K562 (cell line): ENCODE measurements around the gene ECI1. TPM values are rescaled to one million over a fixed set of nuclear protein-coding genes. Genes with fewer than 3 reads are reported as not detected.

ENCODE experiments used
- PCBP1 ChIP-seq: fragments of 200-400 bp; formaldehyde crosslinking; IDR thresholded peaks from 2 replicates; pipeline ENCODE4 v1.6.1; 2018; ENCODE audit warnings: mild to moderate bottlenecking, low read depth, low read length; ENCODE audit not compliant: poor library complexity, severe bottlenecking
- PYGO2 ChIP-seq: fragments of 450-650 bp; IDR thresholded peaks from 2 replicates; pipeline ENCODE4 v1.6.1; 2016; ENCODE audit warnings: mild to moderate bottlenecking, missing genetic modification characterization, moderate library complexity, missing compliant biosample characterization
- SAFB2 ChIP-seq: fragments of 200-400 bp; formaldehyde crosslinking; IDR thresholded peaks from 2 replicates; pipeline ENCODE4 v1.6.1; 2018; ENCODE audit warnings: borderline replicate concordance, low read length, low read depth, moderate library complexity; ENCODE audit not compliant: severe bottlenecking
- SIN3B ChIP-seq: fragments of 450-650 bp; IDR thresholded peaks from 2 replicates; pipeline ENCODE4 v1.6.1; 2017; ENCODE audit warnings: low read depth, mild to moderate bottlenecking, moderate library complexity
- ZNF347 ChIP-seq: fragments of 450-650 bp; formaldehyde crosslinking; IDR thresholded peaks from 2 replicates; pipeline ENCODE4 v1.4.0; 2020; ENCODE audit warnings: low read depth, mild to moderate bottlenecking, moderate library complexity
- polyA plus RNA-seq, 8 experiments: library from polyadenylated mRNA; depleted of rRNA in 4 of 8; stranded (reverse) in 5 of 8; unstranded in 3 of 8; fragments of >200 nt; fragmentation: Nextera tagmentation in 2 of 8; fragmentation: Illumina TruSeq in 1 of 8; extraction: Ambion mirVana in 2 of 8; extraction: Trizol in 1 of 8; gene quantifications; 2 replicates each; pipeline versions ENCODE4 v1.2.1 to v1.2.3, GENCODE V29; 2011 to 2014; ENCODE audit warnings: inconsistent platforms in 1 of 8, missing spikeins in 1 of 8
- total RNA-seq, 7 experiments: library from RNA; depleted of rRNA in 6 of 7; stranded (reverse); fragments of >200 nt in 6 of 7; fragmentation: Illumina TruSeq in 2 of 7; extraction: Trizol in 2 of 7; gene quantifications; 2 replicates each; pipeline versions ENCODE4 v1.2.1 to v1.2.3, GENCODE V29; 2011 to 2021; ENCODE audit warnings: low replicate concordance in 1 of 7
- TF ChIP-seq, protein P1 (sequence below): sonication (generic); formaldehyde crosslinking; IDR thresholded peaks from 2 replicates; pipeline ENCODE4 v1.8.1; 2023; ENCODE audit warnings: missing genetic modification reagents, mild to moderate bottlenecking, borderline replicate concordance
- TF ChIP-seq, protein P2 (sequence below), 2 experiments: fragments of 450-650 bp in 1 of 2; IDR thresholded peaks; 2 replicates each; pipeline ENCODE4 v1.6.1; 2011 to 2017; ENCODE audit warnings: low read depth in 2 of 2, antibody characterized with exemption in 1 of 2, borderline replicate concordance in 1 of 2, low read length in 1 of 2, mild to moderate bottlenecking in 1 of 2, mixed read lengths in 1 of 2; ENCODE audit not compliant: control insufficient read depth in 1 of 2

Gene ECI1
- total and polyA plus RNA-seq, 9 of the 15 experiments (the other 6 are each of a cell fraction or from before 2014, with no cell fraction given) = 4.7 to 189 (median 54.0) TPM

DNA sequence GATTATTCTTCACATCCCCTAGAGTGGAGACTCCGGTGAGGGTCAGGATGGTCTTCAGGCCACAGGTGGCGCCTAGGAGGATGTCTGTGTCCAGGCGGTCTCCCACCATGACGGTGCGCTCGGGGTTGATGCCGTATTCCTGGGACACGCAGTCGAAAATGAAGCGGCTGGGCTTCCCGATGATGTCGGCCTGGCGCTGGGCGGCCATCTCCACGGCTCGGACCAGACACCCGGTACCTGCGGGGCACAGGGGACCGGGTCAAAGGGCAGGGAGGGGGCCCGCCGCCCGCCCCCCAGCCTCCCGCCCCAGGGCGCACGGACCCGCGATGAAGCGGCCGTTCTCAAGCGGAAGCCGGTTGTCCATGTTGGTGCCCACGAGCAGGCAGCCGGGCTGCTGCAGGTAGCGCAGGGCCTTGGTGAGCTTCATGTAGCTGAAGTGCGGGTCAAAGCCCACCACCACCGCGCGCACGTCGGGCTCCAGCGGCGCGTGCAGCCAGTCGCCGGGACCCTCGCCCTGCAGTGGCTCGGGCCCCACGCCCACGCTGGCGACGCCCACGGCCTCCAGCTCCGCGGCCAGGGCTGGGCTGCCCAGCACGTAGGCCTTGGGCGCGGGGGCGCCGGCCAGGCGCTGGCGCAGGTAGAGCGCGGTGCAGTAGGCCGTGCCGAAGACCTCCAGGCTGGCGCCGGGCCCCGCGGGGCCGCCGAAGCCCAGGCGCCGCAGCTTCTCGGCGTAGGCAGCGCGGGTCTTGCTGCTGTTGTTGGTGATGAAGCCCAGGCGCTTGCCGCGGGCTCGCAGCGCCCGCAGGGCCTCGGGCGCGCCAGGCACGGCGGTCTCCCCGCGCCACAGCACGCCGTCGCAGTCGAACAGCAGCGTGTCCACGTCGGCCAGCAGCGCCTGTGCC lies 37.3 kb downstream of the ECI1 start (continued):
- TF ChIP-seq, protein P1, sequence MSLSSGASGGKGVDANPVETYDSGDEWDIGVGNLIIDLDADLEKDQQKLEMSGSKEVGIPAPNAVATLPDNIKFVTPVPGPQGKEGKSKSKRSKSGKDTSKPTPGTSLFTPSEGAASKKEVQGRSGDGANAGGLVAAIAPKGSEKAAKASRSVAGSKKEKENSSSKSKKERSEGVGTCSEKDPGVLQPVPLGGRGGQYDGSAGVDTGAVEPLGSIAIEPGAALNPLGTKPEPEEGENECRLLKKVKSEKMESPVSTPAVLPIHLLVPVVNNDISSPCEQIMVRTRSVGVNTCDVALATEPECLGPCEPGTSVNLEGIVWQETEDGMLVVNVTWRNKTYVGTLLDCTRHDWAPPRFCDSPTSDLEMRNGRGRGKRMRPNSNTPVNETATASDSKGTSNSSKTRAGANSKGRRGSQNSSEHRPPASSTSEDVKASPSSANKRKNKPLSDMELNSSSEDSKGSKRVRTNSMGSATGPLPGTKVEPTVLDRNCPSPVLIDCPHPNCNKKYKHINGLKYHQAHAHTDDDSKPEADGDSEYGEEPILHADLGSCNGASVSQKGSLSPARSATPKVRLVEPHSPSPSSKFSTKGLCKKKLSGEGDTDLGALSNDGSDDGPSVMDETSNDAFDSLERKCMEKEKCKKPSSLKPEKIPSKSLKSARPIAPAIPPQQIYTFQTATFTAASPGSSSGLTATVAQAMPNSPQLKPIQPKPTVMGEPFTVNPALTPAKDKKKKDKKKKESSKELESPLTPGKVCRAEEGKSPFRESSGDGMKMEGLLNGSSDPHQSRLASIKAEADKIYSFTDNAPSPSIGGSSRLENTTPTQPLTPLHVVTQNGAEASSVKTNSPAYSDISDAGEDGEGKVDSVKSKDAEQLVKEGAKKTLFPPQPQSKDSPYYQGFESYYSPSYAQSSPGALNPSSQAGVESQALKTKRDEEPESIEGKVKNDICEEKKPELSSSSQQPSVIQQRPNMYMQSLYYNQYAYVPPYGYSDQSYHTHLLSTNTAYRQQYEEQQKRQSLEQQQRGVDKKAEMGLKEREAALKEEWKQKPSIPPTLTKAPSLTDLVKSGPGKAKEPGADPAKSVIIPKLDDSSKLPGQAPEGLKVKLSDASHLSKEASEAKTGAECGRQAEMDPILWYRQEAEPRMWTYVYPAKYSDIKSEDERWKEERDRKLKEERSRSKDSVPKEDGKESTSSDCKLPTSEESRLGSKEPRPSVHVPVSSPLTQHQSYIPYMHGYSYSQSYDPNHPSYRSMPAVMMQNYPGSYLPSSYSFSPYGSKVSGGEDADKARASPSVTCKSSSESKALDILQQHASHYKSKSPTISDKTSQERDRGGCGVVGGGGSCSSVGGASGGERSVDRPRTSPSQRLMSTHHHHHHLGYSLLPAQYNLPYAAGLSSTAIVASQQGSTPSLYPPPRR (CRISPR knock-in tag) = 0 out of 2 replicates have a peak, but pooled peaks have one; percentile 61
- TF ChIP-seq, protein P2, sequence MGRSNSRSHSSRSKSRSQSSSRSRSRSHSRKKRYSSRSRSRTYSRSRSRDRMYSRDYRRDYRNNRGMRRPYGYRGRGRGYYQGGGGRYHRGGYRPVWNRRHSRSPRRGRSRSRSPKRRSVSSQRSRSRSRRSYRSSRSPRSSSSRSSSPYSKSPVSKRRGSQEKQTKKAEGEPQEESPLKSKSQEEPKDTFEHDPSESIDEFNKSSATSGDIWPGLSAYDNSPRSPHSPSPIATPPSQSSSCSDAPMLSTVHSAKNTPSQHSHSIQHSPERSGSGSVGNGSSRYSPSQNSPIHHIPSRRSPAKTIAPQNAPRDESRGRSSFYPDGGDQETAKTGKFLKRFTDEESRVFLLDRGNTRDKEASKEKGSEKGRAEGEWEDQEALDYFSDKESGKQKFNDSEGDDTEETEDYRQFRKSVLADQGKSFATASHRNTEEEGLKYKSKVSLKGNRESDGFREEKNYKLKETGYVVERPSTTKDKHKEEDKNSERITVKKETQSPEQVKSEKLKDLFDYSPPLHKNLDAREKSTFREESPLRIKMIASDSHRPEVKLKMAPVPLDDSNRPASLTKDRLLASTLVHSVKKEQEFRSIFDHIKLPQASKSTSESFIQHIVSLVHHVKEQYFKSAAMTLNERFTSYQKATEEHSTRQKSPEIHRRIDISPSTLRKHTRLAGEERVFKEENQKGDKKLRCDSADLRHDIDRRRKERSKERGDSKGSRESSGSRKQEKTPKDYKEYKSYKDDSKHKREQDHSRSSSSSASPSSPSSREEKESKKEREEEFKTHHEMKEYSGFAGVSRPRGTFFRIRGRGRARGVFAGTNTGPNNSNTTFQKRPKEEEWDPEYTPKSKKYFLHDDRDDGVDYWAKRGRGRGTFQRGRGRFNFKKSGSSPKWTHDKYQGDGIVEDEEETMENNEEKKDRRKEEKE (IDR thresholded peaks at IDR 0.05; ENCODE audit: borderline replicate concordance in 1 of 2, control insufficient read depth in 1 of 2, low read depth in 2 of 2, low read length in 1 of 2) = no peak
- peak; percentile 77; the same call in 1 of the 2 replicates for TF ChIP-seq SIN3B
- TF ChIP-seq PYGO2 (tag) = no peak
- no peak for TF ChIP-seq ZNF347
- TF ChIP-seq SAFB2 = no peak
- TF ChIP-seq PCBP1 = peak; percentile 37
